HG03521 (cell line): Measurements from ENCODE around the gene CARM1.
"Not testable (repeated sequence)": the region's sequence is repeated elsewhere in the genome, so short reads cannot be mapped to it uniquely, and the experiment has no call there.

Source experiments
- ATAC-seq: cut with Tn5 transposase; IDR thresholded peaks from one replicate; pipeline ENCODE4 v1.9.1; 2021; ENCODE audit warnings: mild to moderate bottlenecking, moderate library complexity; ENCODE audit not compliant: unreplicated experiment

CARM1 gene

DNA sequence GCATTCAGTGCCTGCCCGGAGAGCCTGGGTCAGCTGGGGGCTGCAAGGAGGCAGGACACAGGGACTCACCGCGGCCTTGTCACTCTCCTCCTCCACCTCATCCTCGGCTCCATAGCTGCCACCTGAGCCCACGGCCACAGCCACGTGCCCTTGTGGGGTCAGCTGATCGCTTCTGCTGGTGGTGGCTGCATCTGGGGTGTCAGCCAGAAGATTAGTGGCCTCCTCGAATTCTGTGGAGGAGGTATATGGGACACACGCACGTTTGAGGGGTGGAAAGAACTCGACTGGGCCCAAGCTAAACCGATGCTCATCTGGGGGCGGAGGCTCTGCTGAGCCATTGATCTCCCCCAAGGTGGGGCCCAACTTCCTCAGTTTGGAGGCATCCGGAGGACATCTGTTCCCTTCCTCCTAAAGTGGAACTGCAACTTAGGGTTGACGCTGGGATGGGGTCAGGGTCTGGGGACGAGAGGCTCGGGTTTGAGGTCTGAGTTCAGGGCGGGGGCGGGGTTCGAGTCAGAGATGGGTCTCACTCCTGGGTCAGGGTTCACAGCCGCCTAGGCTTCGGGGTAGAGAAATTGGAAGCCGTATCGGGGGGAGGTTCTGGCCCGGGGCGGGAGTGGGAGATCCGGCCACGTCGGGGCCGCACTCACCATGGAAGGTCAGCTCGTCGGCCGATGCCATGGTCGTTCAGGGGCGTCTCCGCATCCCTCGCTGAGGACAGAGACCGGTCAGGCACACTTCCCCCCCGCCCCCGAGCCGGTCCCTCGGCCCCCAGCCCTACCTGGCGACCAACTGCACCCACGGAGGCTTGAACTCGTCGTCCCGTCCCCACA lies 56.6 kb downstream of the CARM1 start:
- ATAC-seq = no peak

- ATAC-seq = peak; percentile 81
Measured at GRCh38 chr19:10928563-10929401, 57.4 kb downstream of the CARM1 start, which contains the start of the genes TIMM29 and YIPF2. TIMM29 (plus strand) TSS chr19:10928811; CDS start chr19:10928823, 12 bp downstream. YIPF2 (minus strand) TSS chr19:10928639; CDS start chr19:10928410, 229 bp downstream.

DNA sequence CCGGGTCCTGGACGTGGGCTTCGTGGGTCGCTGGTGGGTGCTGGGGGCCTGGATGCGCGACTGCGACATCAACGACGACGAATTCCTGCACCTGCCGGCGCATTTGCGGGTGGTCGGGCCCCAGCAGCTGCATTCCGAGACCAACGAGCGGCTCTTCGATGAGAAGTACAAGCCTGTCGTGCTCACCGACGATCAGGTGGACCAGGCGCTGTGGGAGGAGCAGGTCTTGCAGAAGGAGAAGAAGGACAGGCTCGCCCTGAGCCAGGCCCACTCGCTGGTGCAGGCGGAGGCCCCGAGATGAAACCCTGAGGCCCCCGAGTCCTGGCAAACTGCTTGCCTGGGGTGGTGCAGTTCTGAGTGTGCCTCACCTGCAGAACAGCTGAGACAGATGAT lies 58.0 kb downstream of the CARM1 start:
- no peak for ATAC-seq

GRCh38 chr19:10935371-10936059 lies 64.2 kb downstream of the CARM1 start:
- no peak for ATAC-seq

GRCh38 chr19:10936661-10937084 lies 65.3 kb downstream of the CARM1 start:
- no peak for ATAC-seq

- not testable (repeated sequence) for ATAC-seq
Measured at GRCh38 chr19:10941649-10942048, 70.3 kb downstream of the CARM1 start.

DNA sequence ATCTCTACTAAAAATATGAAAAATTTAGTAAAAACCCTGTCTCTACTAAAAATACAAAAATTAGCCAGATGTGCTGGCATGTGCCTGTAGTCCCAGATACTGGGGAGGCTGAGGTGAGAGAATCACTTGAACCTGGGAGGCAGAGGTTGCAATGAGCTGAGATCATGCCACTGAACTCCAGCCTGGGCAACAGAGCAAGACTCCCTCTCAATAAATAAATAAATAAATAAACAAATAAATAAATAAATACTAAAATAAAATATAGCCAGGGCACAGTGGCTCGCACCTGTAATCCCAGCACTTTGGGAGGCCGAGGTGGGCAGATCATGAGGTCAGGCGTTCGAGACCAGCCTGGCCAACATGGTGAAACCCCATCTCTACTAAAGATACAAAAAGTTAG lies 72.1 kb downstream of the CARM1 start:
- not testable (repeated sequence) for ATAC-seq

- no peak for ATAC-seq
Measured at GRCh38 chr19:10945264-10945663, 73.9 kb downstream of the CARM1 start.

DNA sequence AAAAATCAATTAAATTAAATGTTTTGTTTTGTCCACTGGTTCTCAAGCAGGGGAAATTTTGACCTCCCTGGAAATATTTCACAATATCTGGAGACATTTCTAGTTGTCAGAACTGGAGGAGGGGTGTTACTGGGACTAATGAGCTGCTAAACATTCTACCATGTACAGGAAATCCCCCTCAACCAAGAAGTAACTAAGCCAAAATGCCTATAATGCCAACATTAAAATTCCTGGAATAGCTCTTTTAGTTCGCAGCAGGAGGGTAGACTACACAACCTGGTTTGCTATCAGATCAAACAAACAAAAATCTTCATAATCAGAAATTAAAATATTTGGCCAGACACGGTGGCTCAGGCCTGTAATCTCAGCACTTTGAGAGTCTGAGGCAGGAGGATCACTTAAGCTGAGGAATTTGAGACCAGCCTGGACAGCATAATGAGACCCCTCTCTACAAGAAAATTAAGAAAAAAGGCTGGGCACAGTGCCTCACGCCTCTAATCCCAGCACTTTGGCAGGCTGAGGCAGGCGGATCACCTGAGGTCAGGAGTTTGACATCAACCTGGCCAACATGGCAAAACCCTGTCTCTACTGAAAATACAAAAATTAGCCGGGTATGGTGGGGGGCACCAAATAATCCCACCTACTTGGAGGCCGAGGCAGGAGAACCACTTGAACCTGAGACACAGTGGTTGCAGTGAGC lies 75.8 kb downstream of the CARM1 start:
- no peak for ATAC-seq

DNA sequence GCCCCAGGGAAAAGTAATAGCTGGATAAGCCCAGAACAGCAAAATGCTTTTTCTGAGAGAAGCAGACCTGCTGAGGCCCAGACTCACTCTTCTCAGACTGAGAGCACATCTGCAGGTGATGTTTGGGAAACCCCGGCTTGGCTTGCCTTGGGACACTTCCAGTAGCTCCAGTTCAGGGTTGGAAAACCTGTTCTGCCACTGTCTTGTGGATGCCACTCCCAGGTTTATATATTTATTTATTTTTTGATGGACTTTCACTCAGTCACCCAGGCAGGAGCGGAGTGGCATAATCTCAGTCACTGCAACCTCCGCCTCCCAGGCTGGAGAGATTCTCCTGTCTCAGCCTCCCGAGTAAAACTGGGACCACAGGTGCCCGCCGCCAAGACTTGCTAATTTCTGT lies 81.5 kb downstream of the CARM1 start:
- ATAC-seq = no peak

DNA sequence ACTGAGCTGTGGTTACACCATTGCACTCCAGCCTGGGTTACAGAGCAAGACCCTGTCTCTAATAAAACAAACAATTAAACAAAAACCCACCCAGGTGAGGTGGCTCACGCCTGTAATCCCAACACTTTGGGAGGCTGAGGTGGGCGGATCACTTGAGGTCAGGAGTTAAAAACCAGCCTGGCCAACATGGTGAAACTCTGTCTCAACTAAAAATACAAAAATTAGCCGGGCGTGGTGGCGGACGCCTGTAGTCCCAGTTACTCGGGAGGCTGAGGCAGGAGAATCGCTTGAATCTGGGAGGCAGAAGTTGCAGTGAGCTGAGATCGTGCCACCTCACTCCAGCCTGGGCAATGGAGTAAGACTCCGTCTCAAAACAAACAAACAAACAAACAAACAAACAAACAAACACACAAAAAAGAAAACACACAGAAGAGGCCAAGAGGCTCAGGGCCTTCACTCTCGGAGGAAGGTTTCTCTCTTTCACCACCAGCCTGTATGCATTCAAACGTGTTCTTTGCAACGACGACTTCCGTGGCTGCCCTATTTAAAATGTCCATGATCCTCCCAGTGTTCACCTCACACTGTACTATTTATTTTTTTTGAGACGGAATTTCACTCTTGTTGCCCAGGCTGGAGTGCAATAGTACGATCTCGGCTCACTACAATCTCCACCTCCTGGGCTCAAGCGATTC lies 88.1 kb downstream of the CARM1 start:
- not testable (repeated sequence) for ATAC-seq

DNA sequence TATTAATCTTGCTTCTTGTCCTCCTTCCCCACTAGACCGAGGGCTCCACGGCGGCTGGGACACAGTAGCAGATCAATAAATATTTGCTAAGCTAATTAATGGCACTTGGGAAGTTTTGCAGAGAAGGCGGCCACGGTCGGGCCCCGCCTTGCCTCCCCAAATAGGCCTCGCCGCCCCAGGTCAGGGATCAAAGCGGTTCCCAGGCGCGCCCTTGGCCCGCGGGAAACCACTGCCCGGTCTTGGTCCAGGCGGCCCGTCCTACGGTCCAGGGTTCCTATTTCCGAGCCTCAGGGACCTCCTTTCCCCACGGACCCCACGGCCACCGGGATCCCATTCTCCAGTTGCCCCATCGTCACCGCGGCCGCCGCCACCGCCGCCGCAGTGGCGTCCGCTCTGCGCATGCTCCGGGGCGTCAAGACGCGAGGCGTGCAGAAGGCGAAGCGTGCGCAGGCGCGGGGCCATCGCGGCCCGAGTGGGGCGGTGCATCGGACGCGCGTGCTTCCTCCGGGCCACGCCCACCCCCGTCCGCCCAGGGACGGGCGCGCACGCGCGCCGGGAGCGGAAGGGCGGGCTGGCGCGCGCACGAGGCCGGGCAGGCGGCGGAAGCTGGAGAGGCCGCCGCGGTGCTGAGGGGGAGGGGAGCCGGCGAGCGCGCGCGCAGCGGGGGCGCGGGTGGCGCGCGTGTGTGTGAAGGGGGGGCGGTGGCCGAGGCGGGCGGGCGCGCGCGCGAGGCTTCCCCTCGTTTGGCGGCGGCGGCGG lies 89.1 kb downstream of the CARM1 start, which contains the start of gene SMARCA4:
Gene SMARCA4 (plus strand): TSS at position 717 of the 759 bp plus-strand sequence. CDS start 23,122 bp downstream, outside the sequence.
- peak; percentile 83 for ATAC-seq

GRCh38 chr19:10961073-10961860 lies 89.9 kb downstream of the CARM1 start:
- peak; percentile 32 for ATAC-seq

- ATAC-seq = no peak
Measured at GRCh38 chr19:10962863-10963262, 91.5 kb downstream of the CARM1 start.

DNA sequence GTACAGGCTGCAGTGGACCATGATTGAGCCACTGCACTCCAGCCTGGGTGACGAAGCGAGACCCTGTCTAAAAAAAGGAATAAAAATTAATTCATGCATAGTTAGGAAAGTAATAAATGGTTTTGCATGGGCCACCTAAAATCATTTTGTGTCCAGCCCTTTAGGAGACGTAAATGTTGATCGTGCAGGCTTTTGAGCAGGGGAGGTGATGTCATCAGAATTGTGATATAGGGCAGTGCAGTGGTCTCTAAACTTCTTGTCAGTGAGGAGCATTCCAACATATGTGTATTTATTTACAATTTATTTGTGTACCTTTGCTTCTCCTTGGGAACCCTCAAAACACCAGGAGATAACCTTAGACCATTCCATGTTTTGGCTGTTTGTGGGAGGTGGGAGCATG lies 92.5 kb downstream of the CARM1 start:
- ATAC-seq = no peak

DNA sequence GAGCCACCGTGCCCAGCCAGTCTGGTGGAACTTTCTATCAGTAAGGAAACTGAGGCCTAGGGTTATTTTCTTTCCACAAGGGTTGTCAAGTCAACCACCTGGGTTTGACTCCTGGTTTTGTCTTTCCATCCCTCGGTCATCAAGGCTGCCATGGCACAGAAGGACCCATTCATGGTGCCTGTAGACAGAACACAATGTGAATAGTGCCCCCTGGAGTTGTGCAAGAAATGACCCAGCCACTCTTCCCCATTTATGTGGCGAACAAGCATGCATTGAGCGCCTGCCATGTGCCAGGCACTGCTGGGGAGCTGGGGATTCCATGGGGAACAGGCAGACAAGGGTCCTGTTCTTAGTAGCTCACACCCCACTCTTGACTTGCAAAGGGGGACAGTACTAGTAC lies 93.5 kb downstream of the CARM1 start:
- ATAC-seq = no peak

DNA sequence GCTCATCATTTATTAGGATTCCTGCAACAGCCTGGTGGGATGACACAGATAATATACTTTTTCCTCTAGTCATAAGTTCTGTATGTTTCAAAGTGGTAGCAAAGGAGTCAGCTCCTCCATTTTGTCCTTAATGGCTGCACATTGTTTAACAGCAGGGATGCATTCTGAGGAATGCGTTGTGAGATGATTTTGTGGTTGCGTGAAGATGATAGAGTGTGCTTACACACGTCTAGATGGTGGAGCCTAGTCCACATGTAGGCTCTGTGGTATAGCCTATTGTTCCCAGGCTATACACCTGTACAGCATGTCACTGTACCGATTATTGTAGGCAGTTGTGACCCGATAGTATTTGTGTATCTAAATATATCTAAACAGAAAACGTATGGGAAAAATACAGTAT lies 94.0 kb downstream of the CARM1 start:
- no peak for ATAC-seq

DNA sequence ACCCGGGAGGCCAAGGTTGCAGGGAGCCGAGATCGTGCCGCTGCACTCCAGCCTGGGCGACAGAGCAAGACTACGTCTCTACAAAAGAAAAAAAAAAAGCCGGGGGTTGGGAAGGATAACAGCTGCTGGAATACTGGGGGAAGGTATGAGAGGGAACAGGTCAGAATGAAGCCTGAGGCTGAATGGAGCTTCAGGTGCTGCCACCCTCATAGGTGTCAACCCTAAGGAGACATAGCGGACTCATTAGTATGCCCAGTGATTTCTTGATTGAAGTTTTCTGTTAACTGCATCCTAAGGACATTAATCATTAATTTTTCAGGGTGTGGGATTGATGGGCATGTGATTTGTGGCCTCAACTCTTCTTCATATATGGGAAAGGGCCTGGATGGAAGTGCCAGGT lies 95.5 kb downstream of the CARM1 start:
- ATAC-seq = no peak
